CD1c-positive myeloid dendritic cell (primary cell): ENCODE results near the gene PEPD.

ENCODE experiments used
- DNase-seq: peaks from one replicate; pipeline ENCODE4 v3.0.0-alpha.2; 2016; ENCODE audit errors: extremely low spot score

Gene PEPD

DNA sequence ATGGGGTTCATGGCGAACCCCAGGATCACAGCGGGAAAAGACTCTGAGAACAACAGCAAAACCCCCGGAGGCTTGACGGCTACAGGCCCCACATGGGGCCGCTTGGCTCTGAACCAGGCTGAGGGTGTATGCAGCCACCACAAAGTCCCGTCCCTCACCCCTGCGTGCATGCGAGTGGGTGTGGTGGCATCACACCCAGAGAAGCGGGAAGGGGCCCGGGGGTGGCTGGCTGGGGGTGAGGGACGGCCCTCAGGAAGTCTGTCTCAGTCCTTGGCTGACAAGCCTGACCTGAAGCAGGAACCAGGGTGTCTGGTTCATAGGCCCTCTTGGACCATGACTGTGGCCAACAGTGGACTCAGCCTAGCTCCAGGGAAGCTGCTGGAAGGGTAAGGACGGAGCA lies 113.9 kb downstream of the PEPD start:
- DNase-seq: peak; percentile 49

DNA sequence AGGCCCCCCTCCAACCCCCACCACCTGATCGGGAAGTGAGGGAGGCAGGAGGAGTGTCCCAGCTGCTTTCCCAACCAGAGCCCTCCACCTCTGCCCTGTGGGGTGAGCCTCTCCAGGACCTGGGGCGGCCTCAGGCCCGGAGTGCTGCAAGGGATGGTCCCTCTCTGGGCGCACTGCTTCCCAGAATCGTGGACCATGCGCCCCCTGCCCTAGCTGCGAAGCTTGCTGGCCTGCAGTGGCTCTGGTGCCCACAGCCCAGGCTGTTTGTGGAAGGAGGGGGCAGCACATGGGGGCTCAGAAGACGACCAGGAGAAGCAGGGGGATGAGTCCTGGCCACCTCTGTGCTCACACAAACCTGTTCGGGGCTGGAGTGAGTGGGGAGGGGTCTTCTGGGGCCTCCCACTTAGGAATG lies 114.4 kb downstream of the PEPD start:
- no peak for DNase-seq

- DNase-seq: peak; percentile 77
Measured at GRCh38 chr19:33406521-33407139, 115.0 kb downstream of the PEPD start.

GRCh38 chr19:33405553-33406461 lies 115.8 kb downstream of the PEPD start:
- DNase-seq: peak; percentile 55

DNA sequence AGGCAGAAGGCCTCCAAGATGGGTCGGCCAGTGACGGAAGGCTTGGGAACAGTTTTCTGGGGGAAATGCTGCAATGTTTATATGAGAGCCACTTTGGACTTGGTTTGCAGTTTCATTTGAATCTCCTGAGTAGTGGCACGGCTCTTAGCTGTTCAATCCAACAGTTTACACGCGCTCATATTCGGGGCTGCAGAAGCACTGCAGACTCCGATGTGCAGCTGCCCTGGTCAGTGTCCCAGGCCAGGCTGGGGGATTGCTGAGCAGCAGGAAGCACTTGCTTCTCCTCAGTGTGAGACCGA lies 116.4 kb downstream of the PEPD start:
- no peak for DNase-seq

GRCh38 chr19:33404506-33405253 lies 116.9 kb downstream of the PEPD start:
- DNase-seq: peak; percentile 69

DNA sequence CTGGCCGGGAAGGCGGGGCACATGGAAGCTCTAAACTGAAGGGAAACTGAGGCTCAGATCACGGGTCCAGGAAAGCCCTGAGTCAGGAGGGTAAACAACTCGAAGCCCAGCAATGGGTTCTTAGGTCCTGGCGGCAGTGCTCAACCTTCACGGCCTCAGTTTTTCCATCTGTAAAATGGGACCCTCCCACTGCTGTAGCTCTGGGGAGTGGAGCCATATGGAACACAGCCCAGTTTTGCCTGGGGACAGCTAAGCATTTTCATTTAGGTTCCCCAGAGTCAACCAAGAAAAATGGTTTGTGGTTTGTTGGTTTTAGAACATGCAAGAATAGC lies 117.7 kb downstream of the PEPD start:
- DNase-seq: no peak

DNA sequence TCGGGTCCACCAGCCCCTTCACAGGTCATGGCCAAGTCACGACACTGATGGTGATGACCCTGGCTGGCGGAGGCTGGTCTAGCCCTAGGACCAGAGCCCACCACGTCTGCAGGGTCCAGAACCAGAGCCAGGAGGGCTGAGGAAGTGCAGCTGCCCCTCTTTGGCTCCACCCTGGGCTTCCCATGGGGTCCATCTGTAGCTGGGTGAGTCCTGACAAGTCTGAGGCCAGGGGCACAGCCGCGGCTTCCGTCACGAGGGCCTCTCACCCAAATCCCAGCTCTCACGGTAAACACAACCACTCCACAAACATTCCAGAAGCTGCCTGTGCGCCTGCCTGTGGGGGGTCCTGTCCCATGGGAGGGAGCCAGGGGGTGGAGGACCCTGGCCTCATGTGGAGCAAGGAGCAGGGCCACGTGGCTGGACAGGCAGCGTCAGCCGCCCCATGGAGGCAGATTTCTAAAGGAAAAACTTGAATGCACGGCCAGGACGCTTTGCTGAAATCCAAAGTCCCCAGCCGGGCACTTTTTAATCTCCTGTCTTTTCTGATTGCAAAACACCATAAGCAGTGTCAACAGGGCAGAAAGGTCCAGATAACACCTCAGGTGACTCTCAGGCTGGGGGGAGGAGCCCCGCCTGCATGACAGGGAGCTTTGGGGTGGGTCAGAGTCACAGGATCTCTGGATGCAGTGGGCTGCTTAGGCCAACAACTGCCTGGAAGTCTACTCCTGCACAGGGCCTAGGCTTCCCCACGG lies 118.2 kb downstream of the PEPD start:
- DNase-seq: no peak

GRCh38 chr19:33402421-33403220 lies 119.0 kb downstream of the PEPD start:
- no peak for DNase-seq

DNA sequence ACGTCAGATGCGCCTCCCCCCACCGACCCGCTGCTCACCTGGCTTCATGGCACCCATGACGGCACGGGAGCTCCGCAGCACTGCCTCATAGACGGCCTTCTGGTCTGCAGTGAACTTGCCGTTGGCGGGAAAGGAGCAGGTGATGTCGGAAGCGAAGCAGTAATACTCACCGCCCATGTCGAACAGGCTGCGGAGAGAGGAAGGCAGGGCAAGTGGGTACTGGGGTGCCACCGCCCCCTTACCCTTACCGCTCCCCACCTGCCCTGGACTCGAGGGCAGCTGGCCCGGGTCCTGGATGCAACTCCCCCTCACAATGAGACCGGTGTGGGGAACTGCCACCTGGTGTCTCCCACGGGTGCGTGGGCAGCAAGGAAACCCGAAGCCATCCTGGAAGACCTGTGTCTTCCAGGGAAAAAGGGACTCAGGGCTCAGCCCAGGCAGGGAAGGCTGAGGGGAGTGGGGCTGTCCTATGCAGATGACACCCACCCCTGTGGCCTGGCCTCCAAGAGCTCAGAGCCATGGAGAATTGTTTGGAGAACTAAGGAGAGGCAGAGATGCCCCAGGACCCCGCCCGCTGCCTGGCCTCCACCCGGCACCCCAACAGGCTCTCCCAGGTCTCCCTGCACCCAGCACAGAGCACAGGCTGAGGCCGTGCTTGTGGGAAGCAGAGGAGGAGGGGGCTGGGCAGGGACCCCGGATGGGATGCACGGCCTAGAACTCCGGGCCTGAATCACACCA lies 119.7 kb downstream of the PEPD start:
- no peak for DNase-seq

DNA sequence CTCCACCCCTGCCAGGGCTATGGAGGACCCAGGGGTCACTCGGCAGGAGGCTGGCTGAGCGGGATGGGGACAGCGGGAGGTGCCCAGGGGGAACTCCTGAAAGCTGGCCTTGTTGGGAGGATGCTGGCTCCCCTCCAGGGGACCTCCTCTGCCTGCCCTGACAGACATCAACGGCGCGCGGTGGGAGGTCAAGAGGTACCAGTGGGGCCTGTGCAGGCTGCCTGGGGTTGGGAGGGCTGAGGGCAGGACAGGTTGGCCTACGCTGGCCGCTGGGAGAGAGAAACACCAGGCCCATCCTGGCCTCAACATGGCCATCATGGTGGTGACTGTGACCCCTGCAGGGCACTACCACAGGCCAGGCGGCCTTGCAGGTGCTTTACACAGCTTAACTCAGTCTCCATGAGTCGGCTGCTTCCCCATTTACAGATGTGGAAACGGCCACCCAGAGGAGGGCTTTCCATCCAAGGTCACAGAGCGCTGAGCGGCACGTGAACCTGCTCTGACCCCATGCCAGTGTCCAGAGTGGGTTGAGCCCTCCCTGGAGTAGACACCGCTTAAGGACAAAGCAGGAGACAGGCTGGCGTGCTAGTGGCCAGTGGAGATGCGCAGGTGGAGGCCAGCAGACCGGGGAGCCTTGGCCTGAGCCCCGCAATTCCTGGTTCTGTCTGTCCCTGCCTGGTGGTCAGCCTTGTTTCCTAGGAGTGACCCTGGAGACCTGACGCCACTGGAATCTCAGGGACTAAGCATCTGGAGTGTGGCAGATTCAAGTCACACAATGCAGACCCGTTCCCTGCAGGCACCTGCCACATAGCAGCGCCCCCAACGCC lies 120.5 kb downstream of the PEPD start:
- DNase-seq: no peak

DNA sequence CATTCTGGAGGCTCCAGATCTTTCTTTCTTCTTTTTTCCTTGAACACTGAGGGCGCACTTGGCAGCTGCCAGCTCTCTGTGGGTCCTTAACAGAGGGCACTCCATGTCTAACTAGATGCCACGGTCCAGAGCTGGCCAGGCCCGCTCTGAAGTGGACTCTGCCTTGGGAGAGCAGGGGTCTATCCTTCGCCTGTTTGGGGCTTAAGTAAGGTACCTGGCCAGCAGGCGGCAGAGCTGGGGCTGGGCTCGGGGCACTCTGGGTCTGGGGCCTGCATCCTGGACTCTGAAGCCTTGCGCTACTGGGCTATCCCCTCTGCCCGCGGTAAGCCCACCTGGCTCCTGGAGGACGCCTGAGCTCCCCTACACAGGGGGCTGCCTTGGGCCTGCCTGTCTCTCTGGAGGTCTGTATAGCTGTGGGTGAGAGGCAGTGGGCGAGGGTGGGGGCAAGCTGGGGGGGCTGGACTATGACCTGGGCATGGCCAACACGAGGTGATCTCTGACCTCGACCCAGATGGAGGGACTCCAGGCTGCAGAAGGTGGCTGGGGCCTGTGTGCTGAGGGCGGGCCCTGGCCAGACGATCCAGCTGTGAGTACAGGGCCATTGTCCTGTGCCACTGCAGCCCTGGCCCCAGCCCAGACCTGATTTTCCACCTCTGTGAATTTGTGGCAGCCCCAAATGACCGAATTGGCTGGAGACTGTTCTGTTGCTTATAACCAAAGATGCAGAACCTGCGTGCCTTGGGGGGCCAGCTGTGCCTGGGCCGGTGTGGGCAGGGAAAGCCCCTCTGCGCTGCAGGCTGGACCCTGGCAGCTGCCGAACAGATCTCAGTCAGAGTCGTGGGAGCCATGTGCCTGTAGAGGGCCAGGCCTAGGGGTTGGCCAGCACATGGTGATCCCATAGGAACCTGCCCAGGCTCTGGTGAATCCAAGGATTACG lies 121.6 kb downstream of the PEPD start:
- no peak for DNase-seq

- DNase-seq: no peak
Measured at GRCh38 chr19:33399081-33399744, 122.4 kb downstream of the PEPD start.

GRCh38 chr19:33398361-33399060 lies 123.1 kb downstream of the PEPD start:
- DNase-seq: no peak

DNA sequence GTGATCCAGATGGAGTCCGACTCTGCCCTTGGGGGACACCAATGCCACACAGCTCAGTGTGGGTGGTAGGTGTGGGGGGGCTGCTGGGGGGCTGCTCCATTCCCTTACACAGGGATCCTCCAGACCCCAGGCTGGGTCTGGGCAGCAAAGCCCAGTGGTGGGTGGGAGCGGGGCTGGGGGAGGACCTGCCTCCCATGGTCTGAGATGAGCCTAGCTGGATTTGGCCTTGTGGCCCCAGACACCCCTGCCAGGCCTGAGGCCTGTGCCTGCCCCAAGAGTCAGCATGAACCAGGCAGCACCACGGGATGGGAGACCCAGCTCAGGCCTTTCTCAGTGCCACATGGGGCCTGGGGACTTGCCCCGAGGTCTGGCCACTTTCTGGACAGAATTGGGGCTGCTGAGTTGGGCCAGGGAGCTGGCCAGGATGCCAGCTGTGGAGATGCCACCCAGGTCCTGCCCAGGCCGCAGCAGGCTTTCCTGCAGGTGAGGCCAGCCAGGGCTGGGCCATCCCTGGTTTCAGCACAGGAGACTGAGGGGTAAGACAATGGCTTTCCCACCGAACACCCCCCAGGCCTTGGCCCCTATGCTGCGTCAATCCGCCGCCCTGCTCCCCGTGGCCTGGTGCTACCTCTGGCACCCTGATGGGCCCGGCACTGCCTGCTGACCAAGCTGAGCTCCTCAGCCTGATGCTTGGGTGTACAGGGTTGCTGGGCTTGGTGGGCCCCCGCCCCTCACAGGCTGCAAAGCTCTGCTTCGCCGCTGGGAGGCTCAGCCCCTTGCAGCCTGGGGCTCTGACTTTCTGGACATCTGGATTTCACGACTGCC lies 123.8 kb downstream of the PEPD start:
- no peak for DNase-seq

GRCh38 chr19:33396701-33397535 lies 124.7 kb downstream of the PEPD start:
- DNase-seq: no peak
